Left renal cortex interstitium (tissue), 4 donors: ENCODE data around the gene HNRNPAB. TPM values are rescaled to one million over a fixed set of nuclear protein-coding genes. Genes with fewer than 3 reads are reported as not detected.

Source experiments
- DNase-seq, 4 donors: peaks; one replicate each; pipeline ENCODE4 v3.0.0-alpha.2; 2013; ENCODE audit warnings: low read depth in 4 of 4, low spot score in 2 of 4, missing footprints in 1 of 4
- polyA plus RNA-seq, 4 donors: library from polyadenylated mRNA; unstranded; fragments of 120-200 nt; gene quantifications; one replicate each; pipeline ENCODE4 v1.2.1, GENCODE V29; 2013; ENCODE audit not compliant: insufficient read length in 4 of 4

Gene HNRNPAB
- 100 to 1,000 TPM; 141 to 179 (median 147) TPM for polyA plus RNA-seq

GRCh38 chr5:178204182-178204934 lies at the start of gene HNRNPAB:
Gene HNRNPAB, plus strand, starts transcription at chr5:178204533. Its CDS starts 305 bp downstream, at chr5:178204838.
- DNase-seq, result peak; percentile 91 to 96 (median 92)

GRCh38 chr5:178155065-178155464 lies 49.3 kb upstream of the HNRNPAB start:
- DNase-seq, result no peak

- no peak for DNase-seq
These were observed 44.2 kb upstream of the HNRNPAB start for GRCh38 chr5:178160176-178160575.

GRCh38 chr5:178162481-178162880 lies 41.9 kb upstream of the HNRNPAB start:
- DNase-seq, result no peak

GRCh38 chr5:178163772-178164735 lies 40.3 kb upstream of the HNRNPAB start:
- DNase-seq, result peak; percentile 53 to 83 (median 57)

- no peak for DNase-seq
These were observed 38.8 kb upstream of the HNRNPAB start for GRCh38 chr5:178165581-178165980.

- no peak for DNase-seq
These were observed 33.9 kb upstream of the HNRNPAB start for GRCh38 chr5:178170455-178170854.

- no peak for DNase-seq
These were observed 29.9 kb upstream of the HNRNPAB start for GRCh38 chr5:178174456-178174855.

- no peak for DNase-seq
These were observed 27.5 kb upstream of the HNRNPAB start for GRCh38 chr5:178176791-178177190.

- no peak for DNase-seq
These were observed 26.8 kb upstream of the HNRNPAB start for GRCh38 chr5:178177569-178177968.

GRCh38 chr5:178180141-178180863 lies 24.0 kb upstream of the HNRNPAB start:
- DNase-seq, result no peak

- no peak for DNase-seq
These were observed 22.0 kb upstream of the HNRNPAB start for GRCh38 chr5:178182158-178182876.

GRCh38 chr5:178186427-178186826 lies 17.9 kb upstream of the HNRNPAB start:
- DNase-seq, result no peak

- no peak for DNase-seq
These were observed 17.3 kb upstream of the HNRNPAB start, which contains the start of gene GMCL2 for GRCh38 chr5:178187014-178187413. Gene GMCL2, minus strand, starts transcription at chr5:178187371. Its CDS starts 72 bp downstream, at chr5:178187299.

GRCh38 chr5:178189433-178189832 lies 14.9 kb upstream of the HNRNPAB start:
- DNase-seq, result no peak

GRCh38 chr5:178191661-178192060 lies 12.7 kb upstream of the HNRNPAB start:
- DNase-seq, result no peak

GRCh38 chr5:178192244-178192643 lies 12.1 kb upstream of the HNRNPAB start:
- no peak for DNase-seq

- no peak for DNase-seq
These were observed 11.5 kb upstream of the HNRNPAB start for GRCh38 chr5:178192787-178193186.

GRCh38 chr5:178193251-178193809 lies 11.0 kb upstream of the HNRNPAB start:
- no peak for DNase-seq

- no peak for DNase-seq
These were observed 10.3 kb upstream of the HNRNPAB start for GRCh38 chr5:178194026-178194425.
